HepG2 (cell line): Measurements from ENCODE around the gene WDR86. TPM values are rescaled to one million over a fixed set of nuclear protein-coding genes. Genes with fewer than 3 reads are reported as not detected.

ENCODE experiments used
- ATAC-seq: fragments of 200-7000 bp; cut with Tn5 transposase; 3 replicates; pipeline ENCODE4 v1.9.1; 2020; ENCODE audit warnings: mild to moderate bottlenecking, moderate library complexity
- BruUV-seq: library from RNA; stranded (reverse); fragments of 400-500 nt; replicated peaks from 2 replicates; lab custom pipeline; 2021; lab: Mats Ljungman, UMichigan
- CTCF ChIA-PET: fragments of 300-600 bp; formaldehyde crosslinking; extraction: SDS; loops from one replicate; lab custom pipeline; 2021; ENCODE audit warnings: low total read pairs, inconsistent platforms, low intra/inter-chr PET ratio; lab: Yijun Ruan, JAX
- POLR2A ChIA-PET: fragments of 350-600 bp; sonication (Branson Sonifier 250); formaldehyde crosslinking; loops from one replicate; lab custom pipeline; 2020; ENCODE audit warnings: antibody characterized with exemption, inconsistent platforms; lab: Yijun Ruan, JAX
- DNase-seq: peaks from one replicate; pipeline ENCODE4 v3.0.0-alpha.2; 2015; ENCODE audit warnings: low spot score
- FAIRE-seq: peaks from 3 replicates; lab custom pipeline; 2011; peaks lifted over from hg19 to GRCh38; lab: Jason Lieb, UNC
- H2AFZ ChIP-seq: one replicate; pipeline ENCODE4 v1.6.1; 2011; ENCODE audit warnings: low read length, inconsistent platforms
- H3K27ac ChIP-seq: fragments of 300-600 bp; 3 replicates; pipeline ENCODE4 v1.8.0; 2011; ENCODE audit warnings: mixed run types, mild to moderate bottlenecking, mixed read lengths, low read length, inconsistent platforms; ENCODE audit not compliant: insufficient read depth; ENCODE audit errors: extremely low read length
- H3K27me3 ChIP-seq, 2 experiments: fragments of 200-600 bp in 1 of 2; 2 replicates in 1 of 2; 3 replicates in 1 of 2; pipeline versions ENCODE4 v1.6.0 to v1.8.0; 2011; ENCODE audit warnings: low read length in 2 of 2, mild to moderate bottlenecking in 2 of 2, moderate library complexity in 2 of 2, inconsistent platforms in 1 of 2; ENCODE audit not compliant: insufficient read depth in 2 of 2, control insufficient read depth in 1 of 2
- H3K36me3 ChIP-seq, 2 experiments: fragments of 200-600 bp in 1 of 2; replicated peaks in 1 of 2; 2 replicates in 1 of 2; 3 replicates in 1 of 2; pipeline versions ENCODE4 v1.5.1 to v1.8.0; 2011; ENCODE audit warnings: low read length in 2 of 2, inconsistent platforms in 1 of 2; ENCODE audit not compliant: insufficient read depth in 2 of 2, control insufficient read depth in 1 of 2
- H3K4me1 ChIP-seq: 2 replicates; pipeline ENCODE4 v1.5.1; 2012; ENCODE audit warnings: low read length, inconsistent platforms; ENCODE audit not compliant: insufficient read depth
- H3K4me2 ChIP-seq: 2 replicates; pipeline ENCODE4 v1.6.0; 2011; ENCODE audit warnings: low read depth, low read length, inconsistent platforms
- H3K4me3 ChIP-seq, 3 experiments: fragments of 200-600 bp in 1 of 3; sonication (generic), shearing (Covaris generic) in 1 of 3; replicated peaks in 1 of 3; 2 replicates each; pipeline ENCODE4 v1.5.1; 2011 to 2016; ENCODE audit warnings: low read length in 3 of 3, inconsistent platforms in 2 of 3, low read depth in 2 of 3, mild to moderate bottlenecking in 2 of 3, control low read depth in 1 of 3, mixed read lengths in 1 of 3; ENCODE audit not compliant: insufficient read depth in 1 of 3
- H3K79me2 ChIP-seq: one replicate; pipeline ENCODE4 v1.6.1; 2011; ENCODE audit warnings: low read length, inconsistent platforms; ENCODE audit not compliant: insufficient read depth
- H3K9ac ChIP-seq: 2 replicates; pipeline ENCODE4 v1.6.0; 2011; ENCODE audit warnings: mild to moderate bottlenecking, low read depth, low read length, inconsistent platforms; ENCODE audit not compliant: insufficient read depth
- H3K9me3 ChIP-seq: 2 replicates; pipeline ENCODE4 v1.5.1; 2012; ENCODE audit warnings: mild to moderate bottlenecking, low read length
- H4K20me1 ChIP-seq: 2 replicates; pipeline ENCODE4 v1.6.0; 2011; ENCODE audit warnings: inconsistent platforms, mild to moderate bottlenecking, low read length, moderate library complexity; ENCODE audit not compliant: insufficient read depth
- GPN1 ChIP-seq: sonication (generic); formaldehyde crosslinking; IDR thresholded peaks from 2 replicates; pipeline ENCODE4 v1.5.1; 2020; ENCODE audit warnings: missing genetic modification reagents, borderline replicate concordance
- NR2F6 ChIP-seq, 2 experiments: IDR thresholded peaks; 2 replicates each; pipeline ENCODE4 v1.6.1; 2016; ENCODE audit warnings: antibody characterized with exemption in 1 of 2, mild to moderate bottlenecking in 1 of 2
- SAP130 ChIP-seq: IDR thresholded peaks from 2 replicates; pipeline ENCODE4 v1.6.1; 2016; ENCODE audit warnings: low read depth
- SIN3B ChIP-seq: fragments of 150-350 bp; IDR thresholded peaks from 2 replicates; pipeline ENCODE4 v1.6.1; 2014; ENCODE audit warnings: low read length
- SMC3 ChIP-seq: IDR thresholded peaks from 2 replicates; pipeline ENCODE4 v1.6.1; 2011; ENCODE audit warnings: low read length, improper control_type of control experiment
- ZNF230 ChIP-seq: sonication (generic); formaldehyde crosslinking; IDR thresholded peaks from 2 replicates; pipeline ENCODE4 v1.4.0; 2020; ENCODE audit warnings: mild to moderate bottlenecking, missing genetic modification reagents
- ZNF660 ChIP-seq: sonication (generic); formaldehyde crosslinking; IDR thresholded peaks from 2 replicates; pipeline ENCODE4 v1.5.1; 2020; ENCODE audit warnings: mild to moderate bottlenecking, low read depth, missing genetic modification reagents, borderline replicate concordance
- ZNF761 ChIP-seq: sonication (generic); formaldehyde crosslinking; conservative IDR thresholded peaks from 2 replicates; pipeline ENCODE4 v1.4.0; 2020; ENCODE audit warnings: mild to moderate bottlenecking, missing genetic modification reagents
- ZNF816 ChIP-seq: sonication (generic); formaldehyde crosslinking; IDR thresholded peaks from 2 replicates; pipeline ENCODE4 v1.8.0; 2022; ENCODE audit warnings: missing genetic modification reagents, mild to moderate bottlenecking, borderline replicate concordance
- ZSCAN31 ChIP-seq: sonication (generic); formaldehyde crosslinking; IDR thresholded peaks from 2 replicates; pipeline ENCODE4 v1.5.0; 2020; ENCODE audit warnings: low read depth, mild to moderate bottlenecking, missing genetic modification reagents
- WGBS: methylation state at CpG from one replicate; pipeline ENCODE4 v1.1.6; 2017; ENCODE audit warnings: low lambda C conversion rate; 5-methylcytosine and 5-hydroxymethylcytosine counted together
- in situ Hi-C: cut with HindIII; loops from 2 replicates; pipeline ENCODE4 v1.10.0; 2017; ENCODE audit warnings: low pct_unique_long_range_greater_than_20kb; ENCODE audit not compliant: extremely low pct_ligation_motif_present
- intact Hi-C: fragments of 100-400 bp; cut with micrococcal nuclease; formaldehyde crosslinking; loops from one replicate; pipeline ENCODE4 v1.10.0; 2022; ENCODE audit not compliant: unreplicated experiment
- polyA plus RNA-seq, 8 experiments: library from polyadenylated mRNA; depleted of rRNA in 3 of 8; stranded (reverse) in 7 of 8; unstranded in 1 of 8; fragments of >200 nt; fragmentation: Illumina TruSeq in 4 of 8; extraction: Trizol in 4 of 8; gene quantifications; 2 replicates each; pipeline versions ENCODE4 v1.2.1 to v1.2.3, GENCODE V29; 2011 to 2016; ENCODE audit warnings: low read depth in 4 of 8, missing spikeins in 1 of 8, mixed read lengths in 1 of 8; ENCODE audit not compliant: insufficient read depth in 1 of 8
- total RNA-seq, 5 experiments: library from RNA; depleted of rRNA; stranded (reverse); fragments of >200 nt; fragmentation: Illumina TruSeq; extraction: Trizol; gene quantifications; 2 replicates each; pipeline ENCODE4 v1.2.3, GENCODE V29; 2016; ENCODE audit warnings: low read depth in 1 of 5
- TF ChIP-seq, protein P1 (sequence below): sonication (generic); formaldehyde crosslinking; conservative IDR thresholded peaks from 2 replicates; pipeline ENCODE4 v1.4.0; 2020; ENCODE audit warnings: mild to moderate bottlenecking, missing genetic modification reagents, moderate library complexity
- TF ChIP-seq, protein P2 (sequence below): sonication (generic); formaldehyde crosslinking; IDR thresholded peaks from 2 replicates; pipeline ENCODE4 v1.5.0; 2020; ENCODE audit warnings: missing genetic modification reagents
- TF ChIP-seq, protein P3 (sequence below): sonication (generic); formaldehyde crosslinking; conservative IDR thresholded peaks from 2 replicates; pipeline ENCODE4 v1.8.0; 2022; ENCODE audit warnings: mild to moderate bottlenecking, moderate library complexity, missing genetic modification reagents
- TF ChIP-seq, protein P4 (sequence below): fragments of 450-650 bp; IDR thresholded peaks from 2 replicates; pipeline ENCODE4 v1.6.1; 2017; ENCODE audit warnings: mild to moderate bottlenecking

The WDR86 gene
- total and polyA plus RNA-seq, 2 of the 13 experiments (the other 11 are each of a cell fraction or from before 2014, with no cell fraction given): 0.11 to 2.9 TPM

DNA sequence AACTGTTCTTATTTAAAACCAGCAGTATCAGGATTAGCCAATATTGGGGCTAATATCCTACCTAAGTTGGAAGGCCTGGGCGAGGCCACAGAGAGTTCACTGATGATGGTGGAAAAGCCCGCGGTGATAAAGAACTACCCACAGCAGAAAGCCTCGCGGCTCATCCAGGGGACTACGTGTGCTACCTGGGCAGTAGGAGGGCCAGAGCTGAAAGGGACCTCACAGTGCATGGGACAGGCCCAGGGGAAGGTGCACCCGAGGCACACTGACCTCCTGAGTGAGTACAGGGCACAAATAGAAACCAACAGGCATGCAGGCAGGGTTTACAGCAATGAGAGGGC lies 1.4 kb downstream of the WDR86 start (continued):
- TF ChIP-seq SMC3: no peak

DNA sequence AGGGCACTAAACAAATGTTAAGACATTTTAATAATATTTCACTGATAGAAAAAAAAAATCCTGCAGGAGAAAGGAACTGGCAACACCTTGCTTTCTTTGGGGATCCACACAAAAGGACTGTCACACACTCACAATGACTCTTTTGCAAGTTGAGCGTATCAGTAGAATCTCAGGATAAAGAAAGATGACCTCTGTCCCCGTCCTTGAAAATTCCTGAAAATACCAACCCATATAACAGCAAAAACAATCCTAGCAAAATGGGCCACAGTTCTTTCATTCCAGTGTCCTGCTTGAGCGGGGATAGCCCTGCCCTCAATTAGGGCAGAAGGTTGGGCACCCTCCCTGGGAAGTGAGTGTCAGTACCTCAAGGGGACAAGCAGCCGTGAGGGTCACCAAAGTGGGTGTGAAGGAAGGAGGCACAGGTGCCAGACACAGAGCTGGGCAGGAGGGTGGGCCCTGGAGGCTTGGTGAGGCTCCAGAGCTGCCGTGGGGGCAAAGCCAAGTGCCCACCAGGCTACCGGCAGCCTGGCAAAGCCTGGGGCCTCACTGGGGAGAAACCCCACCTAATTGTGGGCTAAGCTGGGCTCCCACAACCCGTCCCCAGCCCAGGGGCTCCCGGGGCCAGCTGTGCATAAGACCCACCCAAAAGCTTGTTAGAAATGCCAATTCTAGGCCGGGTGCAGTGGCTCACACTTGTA lies 2.8 kb downstream of the WDR86 start:
- no TSS peak for BruUV-seq
- H3K36me3 ChIP-seq: no peaks in the 10 kb centered on the region
- H3K4me1 ChIP-seq: peaks cover 65% of the 10 kb centered on the region
- peaks cover 2 to 59% of the 10 kb centered on the region in 2 experiments for H3K27me3 ChIP-seq
- intact Hi-C loops: loop anchor here (5.0 kb wide), 1 partner anchor 40 kb away; no protein-coding TSS in a partner anchor
- DNase-seq: peak; percentile 63
- ChIA-PET CTCF (no interaction called here), POLR2A (no interaction called here)
- no peak overlapping the region for H3K4me3 ChIP-seq
- H3K27ac ChIP-seq: no peak overlapping the region
- no peaks in the 10 kb centered on the region for H3K79me2 ChIP-seq
- no peak overlapping the region for H2AFZ ChIP-seq
- WGBS: 24% methylated on average over 6 of the region's 9 CpGs
- in situ Hi-C loops: no loop called here
- peak overlapping the region; percentile 62 for H3K4me2 ChIP-seq
- no peak for ATAC-seq
- H3K9ac ChIP-seq: no peak overlapping the region
- FAIRE-seq: peak; percentile 64
- H4K20me1 ChIP-seq: no peaks in the 10 kb centered on the region
- no peaks in the 10 kb centered on the region for H3K9me3 ChIP-seq
- TF ChIP-seq ZNF761 (CRISPR knock-in tag): no peak
- TF ChIP-seq, protein P1, sequence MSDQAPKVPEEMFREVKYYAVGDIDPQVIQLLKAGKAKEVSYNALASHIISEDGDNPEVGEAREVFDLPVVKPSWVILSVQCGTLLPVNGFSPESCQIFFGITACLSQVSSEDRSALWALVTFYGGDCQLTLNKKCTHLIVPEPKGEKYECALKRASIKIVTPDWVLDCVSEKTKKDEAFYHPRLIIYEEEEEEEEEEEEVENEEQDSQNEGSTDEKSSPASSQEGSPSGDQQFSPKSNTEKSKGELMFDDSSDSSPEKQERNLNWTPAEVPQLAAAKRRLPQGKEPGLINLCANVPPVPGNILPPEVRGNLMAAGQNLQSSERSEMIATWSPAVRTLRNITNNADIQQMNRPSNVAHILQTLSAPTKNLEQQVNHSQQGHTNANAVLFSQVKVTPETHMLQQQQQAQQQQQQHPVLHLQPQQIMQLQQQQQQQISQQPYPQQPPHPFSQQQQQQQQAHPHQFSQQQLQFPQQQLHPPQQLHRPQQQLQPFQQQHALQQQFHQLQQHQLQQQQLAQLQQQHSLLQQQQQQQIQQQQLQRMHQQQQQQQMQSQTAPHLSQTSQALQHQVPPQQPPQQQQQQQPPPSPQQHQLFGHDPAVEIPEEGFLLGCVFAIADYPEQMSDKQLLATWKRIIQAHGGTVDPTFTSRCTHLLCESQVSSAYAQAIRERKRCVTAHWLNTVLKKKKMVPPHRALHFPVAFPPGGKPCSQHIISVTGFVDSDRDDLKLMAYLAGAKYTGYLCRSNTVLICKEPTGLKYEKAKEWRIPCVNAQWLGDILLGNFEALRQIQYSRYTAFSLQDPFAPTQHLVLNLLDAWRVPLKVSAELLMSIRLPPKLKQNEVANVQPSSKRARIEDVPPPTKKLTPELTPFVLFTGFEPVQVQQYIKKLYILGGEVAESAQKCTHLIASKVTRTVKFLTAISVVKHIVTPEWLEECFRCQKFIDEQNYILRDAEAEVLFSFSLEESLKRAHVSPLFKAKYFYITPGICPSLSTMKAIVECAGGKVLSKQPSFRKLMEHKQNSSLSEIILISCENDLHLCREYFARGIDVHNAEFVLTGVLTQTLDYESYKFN (CRISPR knock-in tag): peak; percentile 52
- peak; percentile 13; the same call in 1 of the 2 replicates for TF ChIP-seq NR2F6 (IDR thresholded peaks at IDR 0.05)
- TF ChIP-seq NR2F6 (CRISPR knock-in tag; IDR thresholded peaks at IDR 0.05): peak; percentile 54
- TF ChIP-seq ZNF816 (CRISPR knock-in tag): no peak
- no peak for TF ChIP-seq SIN3B
- TF ChIP-seq ZNF230 (CRISPR knock-in tag): no peak
- TF ChIP-seq, protein P2, sequence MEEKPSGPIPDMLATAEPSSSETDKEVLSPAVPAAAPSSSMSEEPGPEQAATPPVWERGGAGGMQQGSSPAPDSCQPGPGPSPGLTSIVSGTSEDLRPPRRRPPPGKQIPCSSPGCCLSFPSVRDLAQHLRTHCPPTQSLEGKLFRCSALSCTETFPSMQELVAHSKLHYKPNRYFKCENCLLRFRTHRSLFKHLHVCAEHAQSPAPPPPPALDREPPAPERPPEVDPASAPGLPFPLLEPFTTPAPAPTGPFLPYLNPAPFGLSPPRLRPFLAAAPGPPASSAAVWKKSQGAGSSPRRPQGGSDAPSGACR (CRISPR knock-in tag): no peak
- TF ChIP-seq, protein P3, sequence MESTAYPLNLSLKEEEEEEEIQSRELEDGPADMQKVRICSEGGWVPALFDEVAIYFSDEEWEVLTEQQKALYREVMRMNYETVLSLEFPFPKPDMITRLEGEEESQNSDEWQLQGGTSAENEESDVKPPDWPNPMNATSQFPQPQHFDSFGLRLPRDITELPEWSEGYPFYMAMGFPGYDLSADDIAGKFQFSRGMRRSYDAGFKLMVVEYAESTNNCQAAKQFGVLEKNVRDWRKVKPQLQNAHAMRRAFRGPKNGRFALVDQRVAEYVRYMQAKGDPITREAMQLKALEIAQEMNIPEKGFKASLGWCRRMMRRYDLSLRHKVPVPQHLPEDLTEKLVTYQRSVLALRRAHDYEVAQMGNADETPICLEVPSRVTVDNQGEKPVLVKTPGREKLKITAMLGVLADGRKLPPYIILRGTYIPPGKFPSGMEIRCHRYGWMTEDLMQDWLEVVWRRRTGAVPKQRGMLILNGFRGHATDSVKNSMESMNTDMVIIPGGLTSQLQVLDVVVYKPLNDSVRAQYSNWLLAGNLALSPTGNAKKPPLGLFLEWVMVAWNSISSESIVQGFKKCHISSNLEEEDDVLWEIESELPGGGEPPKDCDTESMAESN (CRISPR knock-in tag): no peak
- TF ChIP-seq ZNF660: no peak
- TF ChIP-seq GPN1 (CRISPR knock-in tag): no peak
- TF ChIP-seq SAP130 (CRISPR knock-in tag): 0 out of 2 replicates have a peak, but pooled peaks have one; percentile 11
- TF ChIP-seq, protein P4, sequence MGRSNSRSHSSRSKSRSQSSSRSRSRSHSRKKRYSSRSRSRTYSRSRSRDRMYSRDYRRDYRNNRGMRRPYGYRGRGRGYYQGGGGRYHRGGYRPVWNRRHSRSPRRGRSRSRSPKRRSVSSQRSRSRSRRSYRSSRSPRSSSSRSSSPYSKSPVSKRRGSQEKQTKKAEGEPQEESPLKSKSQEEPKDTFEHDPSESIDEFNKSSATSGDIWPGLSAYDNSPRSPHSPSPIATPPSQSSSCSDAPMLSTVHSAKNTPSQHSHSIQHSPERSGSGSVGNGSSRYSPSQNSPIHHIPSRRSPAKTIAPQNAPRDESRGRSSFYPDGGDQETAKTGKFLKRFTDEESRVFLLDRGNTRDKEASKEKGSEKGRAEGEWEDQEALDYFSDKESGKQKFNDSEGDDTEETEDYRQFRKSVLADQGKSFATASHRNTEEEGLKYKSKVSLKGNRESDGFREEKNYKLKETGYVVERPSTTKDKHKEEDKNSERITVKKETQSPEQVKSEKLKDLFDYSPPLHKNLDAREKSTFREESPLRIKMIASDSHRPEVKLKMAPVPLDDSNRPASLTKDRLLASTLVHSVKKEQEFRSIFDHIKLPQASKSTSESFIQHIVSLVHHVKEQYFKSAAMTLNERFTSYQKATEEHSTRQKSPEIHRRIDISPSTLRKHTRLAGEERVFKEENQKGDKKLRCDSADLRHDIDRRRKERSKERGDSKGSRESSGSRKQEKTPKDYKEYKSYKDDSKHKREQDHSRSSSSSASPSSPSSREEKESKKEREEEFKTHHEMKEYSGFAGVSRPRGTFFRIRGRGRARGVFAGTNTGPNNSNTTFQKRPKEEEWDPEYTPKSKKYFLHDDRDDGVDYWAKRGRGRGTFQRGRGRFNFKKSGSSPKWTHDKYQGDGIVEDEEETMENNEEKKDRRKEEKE: no peak
- no peak for TF ChIP-seq ZSCAN31
